HG02610 (cell line): ENCODE data around the gene IL32.
"Not testable (repeated sequence)": the region's sequence is repeated elsewhere in the genome, so short reads cannot be mapped to it uniquely, and the experiment has no call there.

Experiments used
- ATAC-seq: cut with Tn5 transposase; IDR thresholded peaks from one replicate; pipeline ENCODE4 v1.9.1; 2021; ENCODE audit warnings: mild to moderate bottlenecking, moderate library complexity; ENCODE audit not compliant: unreplicated experiment

The IL32 gene

GRCh38 chr16:3069146-3069545 is 3.7 kb downstream of the IL32 start:
- not testable (repeated sequence) for ATAC-seq

- ATAC-seq = no peak
Observed at GRCh38 chr16:3070608-3071111, 5.2 kb downstream of the IL32 start.

GRCh38 chr16:3071655-3072054 is 6.2 kb downstream of the IL32 start:
- no peak for ATAC-seq

GRCh38 chr16:3072148-3072547 is 6.7 kb downstream of the IL32 start:
- ATAC-seq = not testable (repeated sequence)

- ATAC-seq = not testable (repeated sequence)
Observed at GRCh38 chr16:3072576-3073263, 7.3 kb downstream of the IL32 start.

GRCh38 chr16:3073448-3073847 is 8.0 kb downstream of the IL32 start:
- ATAC-seq = no peak

GRCh38 chr16:3074860-3075522 is 9.6 kb downstream of the IL32 start:
- ATAC-seq = peak; percentile 89

GRCh38 chr16:3075523-3075915 is 10.1 kb downstream of the IL32 start:
- ATAC-seq = no peak

- not testable (repeated sequence) for ATAC-seq
Observed at GRCh38 chr16:3075946-3076345, 10.5 kb downstream of the IL32 start.

GRCh38 chr16:3076577-3076976 is 11.1 kb downstream of the IL32 start:
- no peak for ATAC-seq

GRCh38 chr16:3080024-3080423 is 14.6 kb downstream of the IL32 start:
- ATAC-seq = no peak

- not testable (repeated sequence) for ATAC-seq
Observed at GRCh38 chr16:3081957-3082356, 16.5 kb downstream of the IL32 start.

GRCh38 chr16:3083408-3083807 is 18.0 kb downstream of the IL32 start:
- ATAC-seq = not testable (repeated sequence)

- no peak for ATAC-seq
Observed at GRCh38 chr16:3084491-3084890, 19.1 kb downstream of the IL32 start.

GRCh38 chr16:3084969-3085670 is 19.7 kb downstream of the IL32 start:
- ATAC-seq = no peak

GRCh38 chr16:3085868-3086595 is 20.6 kb downstream of the IL32 start:
- no peak for ATAC-seq

- no peak for ATAC-seq
Observed at GRCh38 chr16:3086596-3087242, 21.3 kb downstream of the IL32 start.

- ATAC-seq = no peak
Observed at GRCh38 chr16:3087243-3088235, 22.1 kb downstream of the IL32 start.

GRCh38 chr16:3088450-3088849 is 23.0 kb downstream of the IL32 start:
- no peak for ATAC-seq
